NCI-H1417 (cell line): ENCODE data around the gene TRIM27.
"Not testable (repeated sequence)": the region's sequence is repeated elsewhere in the genome, so short reads cannot be mapped to it uniquely, and the experiment has no call there.

Experiments used
- DNase-seq, 3 experiments: peaks; one replicate each; lab custom pipeline; 2025; lab: John Stamatoyannopoulos, UW

Gene TRIM27

DNA sequence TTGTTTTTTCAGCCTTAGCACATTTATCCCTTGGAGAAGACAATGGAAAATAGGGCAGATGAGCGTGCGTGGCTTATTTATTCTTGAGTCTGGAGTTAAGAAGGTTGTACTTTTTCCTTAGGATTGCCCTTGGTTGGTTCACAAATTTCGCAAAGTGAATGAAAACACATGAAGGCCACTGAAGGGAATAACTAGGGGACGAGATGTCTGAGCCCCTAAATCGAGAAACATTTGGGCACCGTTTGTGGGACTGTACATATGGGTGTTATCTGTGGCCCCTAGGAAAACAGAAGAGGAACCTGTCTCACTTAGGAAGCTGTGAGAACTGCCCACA, 19.4 kb upstream of the TRIM27 start:
- DNase-seq, result no peak

DNA sequence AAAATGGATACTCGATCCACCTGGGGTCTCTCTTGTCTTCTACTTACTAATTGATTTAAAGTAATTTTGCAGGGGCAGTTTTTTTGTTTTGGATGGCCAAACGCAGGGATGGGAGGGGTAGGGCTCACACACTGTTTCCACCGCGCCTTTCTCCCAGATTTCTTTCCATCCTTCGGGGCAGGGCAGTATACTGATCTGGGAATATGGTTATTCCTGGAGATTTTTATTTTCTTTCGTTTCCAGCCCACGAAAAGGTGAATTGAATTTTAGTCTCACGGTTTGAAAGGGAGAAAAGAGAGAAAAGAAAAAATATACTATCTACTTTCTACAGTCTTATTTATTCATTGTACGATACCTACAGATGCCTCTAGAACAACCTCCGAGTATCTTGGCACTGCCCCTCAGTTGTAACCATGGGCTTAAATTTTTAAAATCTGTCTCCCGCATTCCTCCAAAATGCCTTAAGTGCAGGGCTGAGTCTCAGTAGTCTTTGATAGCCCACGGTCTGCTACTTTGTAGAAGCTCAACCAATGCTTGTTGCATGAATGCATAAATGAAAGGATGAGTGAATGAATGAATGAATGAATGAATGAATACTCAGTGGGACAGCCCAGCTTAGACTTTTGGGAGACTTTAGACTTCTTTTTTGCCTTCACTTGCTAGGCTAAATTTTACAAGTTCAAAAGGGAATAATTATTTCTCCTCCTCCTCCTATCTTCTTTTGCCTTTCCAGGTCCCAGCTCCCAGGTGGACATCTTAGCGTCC, 18.1 kb upstream of the TRIM27 start:
- no peak for DNase-seq

DNA sequence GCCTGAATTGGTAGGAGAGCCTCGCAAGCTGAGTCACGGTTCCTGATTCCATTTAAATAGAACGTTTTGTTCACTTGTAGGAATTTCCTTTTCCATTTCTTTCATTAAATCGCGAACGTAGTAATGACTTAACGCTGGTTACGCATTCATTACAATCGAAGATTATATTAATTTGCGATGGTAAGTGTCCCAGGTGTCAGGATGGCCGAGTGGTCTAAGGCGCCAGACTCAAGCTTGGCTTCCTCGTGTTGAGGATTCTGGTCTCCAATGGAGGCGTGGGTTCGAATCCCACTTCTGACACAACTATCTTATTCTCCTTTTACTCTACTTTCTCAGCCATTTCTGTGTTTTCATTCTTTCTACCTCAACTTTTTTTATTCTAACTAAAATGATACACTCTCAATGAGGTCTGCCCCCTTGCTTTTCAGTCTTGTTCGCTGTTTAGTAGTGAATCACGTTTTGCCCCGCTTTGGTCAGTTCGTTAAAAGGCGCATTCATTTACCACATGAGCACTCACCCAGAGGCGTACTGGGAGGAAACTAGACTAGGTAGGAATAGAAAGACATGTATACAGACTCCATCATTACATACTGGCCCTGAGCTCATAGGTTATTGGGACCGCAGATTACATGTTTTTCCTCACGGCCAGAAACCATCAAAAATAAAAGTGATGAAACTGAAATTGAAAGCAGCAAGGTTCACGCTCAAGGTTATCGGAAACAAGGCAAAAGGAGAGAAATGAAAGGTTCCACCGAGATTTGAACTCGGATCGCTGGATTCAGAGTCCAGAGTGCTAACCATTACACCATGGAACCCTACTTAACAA, 17.3 kb upstream of the TRIM27 start:
- peak; percentile 75 to 92 (median 88) for DNase-seq

DNA sequence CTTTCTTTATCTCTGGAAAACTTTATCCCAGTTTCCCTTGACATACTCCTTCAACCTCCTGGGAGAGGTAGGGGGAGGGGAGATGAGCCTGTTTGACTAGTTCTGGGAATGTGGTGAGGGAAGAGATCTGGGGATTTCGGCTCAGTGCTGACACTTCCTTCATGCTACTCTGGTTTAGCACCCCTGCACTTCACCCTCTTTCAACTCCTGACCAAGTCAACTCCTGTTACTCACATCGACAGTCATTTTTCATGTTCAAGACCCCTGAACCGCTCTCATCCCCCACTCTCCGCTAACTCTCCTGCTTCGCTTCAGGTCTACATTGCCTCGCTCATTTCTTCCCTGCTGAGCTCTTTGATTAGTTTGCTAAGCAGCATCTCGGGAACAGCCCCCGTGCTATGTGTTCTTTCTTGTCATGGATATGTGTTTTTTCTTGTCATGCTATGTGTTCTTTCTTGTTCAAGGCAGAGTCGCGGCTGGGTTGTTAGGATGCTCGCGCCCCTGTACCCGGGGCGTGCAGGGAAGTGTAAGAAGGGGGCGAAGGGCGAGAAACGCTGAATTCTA, 16.6 kb upstream of the TRIM27 start:
- DNase-seq, result peak; percentile 18 to 85 (median 75)

DNA sequence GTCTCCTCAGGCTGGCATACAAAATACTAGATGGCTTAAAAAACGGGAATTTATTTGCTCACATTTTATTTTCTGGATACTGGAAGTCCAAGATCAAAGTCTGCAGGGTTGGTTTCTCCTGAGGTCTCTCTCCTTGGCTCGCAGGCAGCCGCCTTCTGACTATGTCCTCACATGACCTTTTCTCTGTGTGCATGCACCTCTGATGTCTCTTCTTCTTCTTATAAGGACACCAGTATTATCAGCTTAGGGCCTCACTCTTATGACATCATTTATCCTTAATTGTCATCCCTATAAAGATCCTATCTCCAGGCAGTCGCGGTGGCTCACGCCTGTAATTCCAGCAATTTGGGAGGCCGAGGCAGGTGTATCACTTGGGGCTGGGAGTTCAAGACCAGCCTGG, 9.3 kb upstream of the TRIM27 start:
- no peak for DNase-seq

DNA sequence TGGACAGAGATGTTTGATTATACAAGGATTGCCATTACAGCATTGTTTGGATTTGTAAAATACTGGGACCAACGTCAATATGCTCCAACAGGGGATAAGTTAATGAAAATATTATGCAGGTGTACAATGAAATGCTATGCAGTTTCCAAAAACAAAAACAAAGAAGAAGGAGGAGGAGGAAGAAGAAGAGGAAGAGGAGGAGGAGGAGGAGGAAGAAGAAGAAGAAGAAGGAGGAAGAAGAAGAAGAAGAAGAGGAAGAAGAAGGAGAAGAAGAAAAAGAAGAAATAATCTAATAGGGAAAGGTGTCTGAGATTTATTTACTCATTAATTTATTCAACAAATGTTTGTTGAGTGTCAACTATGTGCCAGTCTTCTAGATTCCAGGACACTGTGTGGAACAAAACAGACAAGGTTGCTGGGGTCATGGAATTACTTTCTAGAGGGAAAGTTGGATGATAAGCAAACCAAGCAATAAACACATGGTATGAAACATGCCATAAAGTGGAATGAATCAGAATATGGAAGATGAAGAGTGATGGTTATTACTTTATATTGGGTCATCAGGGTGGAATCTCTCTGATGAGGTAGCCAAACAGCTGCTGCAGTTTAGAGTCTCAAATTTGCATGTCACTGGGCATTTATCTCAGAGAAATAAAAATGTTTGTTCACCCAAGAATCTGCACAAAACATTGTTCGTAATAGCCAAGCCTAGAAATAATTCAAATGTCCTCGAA, 6.3 kb upstream of the TRIM27 start:
- no peak for DNase-seq

GRCh38 chr6:28929339-28929738, 5.6 kb upstream of the TRIM27 start:
- not testable (repeated sequence) for DNase-seq

DNA sequence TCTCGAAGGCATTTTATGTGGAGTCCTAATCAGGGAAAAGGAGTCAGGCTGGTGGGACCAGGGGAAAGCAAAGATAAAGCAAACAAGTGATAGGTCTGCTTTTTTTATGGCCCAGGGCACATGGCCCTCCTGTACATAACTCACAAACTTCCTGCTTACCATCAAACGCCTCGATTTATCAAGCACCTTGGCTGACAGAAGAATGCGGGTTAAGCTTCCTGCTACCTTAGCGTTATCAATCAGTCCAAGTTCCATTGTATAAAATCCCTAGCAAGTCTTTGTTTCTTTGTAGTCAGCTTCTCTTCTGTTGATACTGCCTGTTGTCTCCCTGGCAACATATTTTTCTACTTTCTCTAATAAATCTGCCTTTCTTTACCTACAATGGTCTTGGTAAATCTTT, 4.1 kb upstream of the TRIM27 start:
- no peak for DNase-seq

GRCh38 chr6:28922821-28923317, 916 bp downstream of the TRIM27 start:
- no peak for DNase-seq

DNA sequence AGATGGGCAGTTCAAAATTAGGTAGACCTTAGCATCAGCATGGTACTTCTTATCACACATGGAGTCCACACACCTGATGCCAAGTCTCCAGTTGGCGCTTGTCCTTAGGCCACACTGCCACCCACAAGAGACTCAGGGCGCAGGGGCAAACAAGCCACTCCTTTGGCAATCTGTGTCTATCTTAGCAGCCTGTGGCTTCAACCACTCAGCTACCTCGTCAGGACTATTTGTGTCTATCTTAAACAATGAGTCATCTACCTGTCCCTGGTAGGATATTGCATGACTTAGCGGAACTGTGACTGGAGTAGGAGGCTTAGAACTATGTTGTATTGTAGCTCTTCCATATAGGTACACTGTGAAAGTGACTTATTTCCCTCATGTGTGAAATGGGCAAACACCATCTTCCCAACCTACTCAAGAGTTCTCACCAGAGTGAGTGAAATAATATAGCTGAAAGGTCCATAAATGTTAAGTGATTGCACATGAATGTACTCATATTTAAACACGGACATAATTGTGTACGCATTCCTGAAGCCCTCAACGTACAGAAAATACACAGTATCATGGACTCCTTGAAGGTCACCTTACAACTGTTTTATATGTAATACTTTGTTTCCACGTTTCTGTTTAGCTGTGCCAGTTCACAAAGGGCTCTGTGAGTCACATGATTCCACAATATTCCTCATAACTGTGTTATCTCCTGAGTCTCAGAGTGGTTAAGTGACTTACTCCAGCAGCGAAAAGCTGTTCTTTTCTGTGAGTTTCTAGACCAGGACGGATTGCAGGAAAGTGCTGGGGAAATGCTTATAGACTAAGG, 1.6 kb downstream of the TRIM27 start:
- peak in 1 of 3 experiments; percentile 23 for DNase-seq

DNA sequence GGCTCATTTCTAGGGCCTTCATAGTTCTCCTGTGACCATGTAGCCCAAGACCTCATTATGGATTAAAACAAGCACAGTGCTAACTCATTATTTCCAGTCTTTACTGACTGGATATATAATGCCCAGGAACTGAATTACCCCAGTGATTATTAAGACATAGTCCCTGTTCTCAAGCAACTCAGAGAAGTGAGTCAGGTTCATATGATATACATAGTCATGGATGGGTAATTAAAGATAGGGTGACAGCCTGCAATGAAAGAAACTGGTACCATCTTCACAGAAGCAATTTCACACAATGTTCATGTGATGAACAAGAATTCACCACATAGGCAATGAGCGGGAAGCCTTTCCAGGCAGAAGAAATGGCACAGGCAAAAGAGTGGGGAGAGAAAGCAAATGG, 3.5 kb downstream of the TRIM27 start:
- no peak for DNase-seq

- no peak for DNase-seq
Observed at GRCh38 chr6:28914941-28915340, 8.8 kb downstream of the TRIM27 start.

DNA sequence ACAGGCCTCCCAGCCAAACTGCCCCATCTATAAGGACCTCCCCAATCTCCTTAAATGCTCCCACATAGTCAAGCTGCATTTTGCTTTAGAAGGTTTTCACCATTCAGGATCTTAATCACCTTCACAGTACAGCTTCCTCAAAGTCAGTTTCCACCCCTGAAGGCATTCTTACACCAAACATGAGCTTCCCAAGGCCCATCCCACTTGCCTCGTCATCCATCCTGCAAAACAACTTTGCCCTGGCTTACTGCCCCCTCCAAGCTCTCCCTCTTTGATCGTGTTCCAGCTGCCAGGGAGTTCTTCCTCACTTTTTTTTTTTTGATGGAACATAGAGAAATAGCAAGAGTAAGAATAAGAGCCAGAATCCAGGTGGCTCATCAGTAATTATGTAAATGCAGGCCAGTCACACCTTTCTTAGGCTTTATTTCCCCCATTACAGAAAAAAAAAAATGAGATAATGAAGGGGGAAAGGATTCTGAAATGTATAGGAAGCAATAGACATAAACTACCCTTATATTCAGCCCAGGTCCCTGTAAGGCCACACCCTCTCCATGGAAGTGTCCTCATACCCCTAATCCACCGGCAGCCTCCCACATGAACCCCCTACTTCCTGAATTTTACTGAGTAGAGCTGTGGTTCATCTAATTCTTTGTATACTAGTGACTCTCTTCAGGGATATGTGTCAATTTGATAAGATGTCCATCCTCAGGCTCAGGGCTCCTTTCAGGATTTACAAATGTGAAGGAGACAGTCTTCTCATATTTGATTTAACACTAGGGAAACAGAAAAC, 12.7 kb downstream of the TRIM27 start:
- DNase-seq, result no peak

DNA sequence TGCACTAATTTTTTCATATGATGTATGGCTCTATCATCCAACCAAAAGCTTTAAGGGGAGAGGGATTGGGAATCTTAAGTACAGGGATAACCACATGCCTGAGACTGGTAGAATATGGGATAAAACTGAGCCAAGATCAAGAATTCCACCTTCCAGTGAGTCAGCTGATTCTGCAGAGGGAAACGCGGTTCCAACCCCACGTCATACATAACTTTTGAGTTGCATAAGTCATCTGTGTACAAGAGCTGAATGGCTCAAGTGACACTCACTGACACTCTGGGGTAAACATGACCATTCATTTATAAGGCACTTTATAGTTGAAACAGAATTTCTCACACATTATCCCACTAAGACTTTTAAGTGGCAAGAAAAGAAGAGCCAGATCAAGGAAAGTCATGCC, 16.4 kb downstream of the TRIM27 start:
- DNase-seq, result no peak

DNA sequence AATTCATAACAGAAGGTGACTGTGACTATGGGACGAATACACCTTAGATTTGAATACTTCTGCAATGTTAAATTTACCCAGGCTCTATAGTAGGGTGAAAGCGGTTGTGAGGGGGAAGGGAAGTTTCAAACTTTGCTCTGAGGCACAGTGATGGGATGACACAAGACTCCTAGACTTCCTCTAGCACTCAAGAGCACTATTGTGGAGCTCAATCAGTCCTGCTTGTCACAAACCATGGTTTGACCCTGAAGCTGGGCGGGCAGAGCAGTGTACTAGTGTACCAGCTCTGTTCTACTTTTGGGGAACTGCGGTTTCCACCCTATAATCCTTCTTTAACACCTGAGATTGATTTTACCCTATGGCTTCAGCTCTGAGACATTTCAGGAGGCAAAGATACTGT, 17.1 kb downstream of the TRIM27 start:
- DNase-seq, result no peak

GRCh38 chr6:28903686-28904085, 20.1 kb downstream of the TRIM27 start:
- DNase-seq, result no peak

DNA sequence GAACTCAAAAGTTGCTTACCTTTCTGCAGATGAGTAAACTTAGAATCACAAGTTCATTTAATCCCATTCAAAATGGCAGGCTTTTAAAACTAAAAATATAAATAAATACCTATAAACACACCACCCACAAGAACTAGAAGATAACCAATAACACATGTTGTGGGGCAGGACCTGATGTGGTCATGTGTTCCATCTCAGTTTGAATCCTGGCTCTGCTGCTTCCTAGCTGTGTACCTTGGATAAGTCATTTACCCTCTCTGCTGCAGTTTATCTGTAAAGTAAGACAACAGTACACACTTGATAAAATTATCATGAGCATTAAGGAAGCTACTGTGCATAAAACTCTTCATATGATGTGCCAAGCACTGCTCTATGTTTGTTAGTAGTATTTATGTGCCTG, 22.0 kb downstream of the TRIM27 start:
- no peak for DNase-seq

GRCh38 chr6:28900577-28901256, 23.1 kb downstream of the TRIM27 start:
- no peak for DNase-seq

GRCh38 chr6:28898710-28898965, 25.1 kb downstream of the TRIM27 start:
- DNase-seq, result no peak

GRCh38 chr6:28897369-28897745, 26.4 kb downstream of the TRIM27 start:
- peak in 1 of 3 experiments; percentile 46 for DNase-seq
